GM19238 (cell line): ENCODE measurements around the gene RPS4Y1.

Experiments
- DNase-seq: peaks from one replicate; pipeline ENCODE4 v3.0.0; 2011; ENCODE audit warnings: low spot score; ENCODE audit not compliant: insufficient read length

RPS4Y1 gene

GRCh38 chrY:2874211-2874610 lies 32.8 kb downstream of the RPS4Y1 start:
- no peak for DNase-seq

- no peak for DNase-seq
Measured at GRCh38 chrY:2883561-2883960, 42.2 kb downstream of the RPS4Y1 start.

- no peak for DNase-seq
Measured at GRCh38 chrY:2885880-2886279, 44.5 kb downstream of the RPS4Y1 start.

- DNase-seq, result no peak
Measured at GRCh38 chrY:2887386-2887785, 46.0 kb downstream of the RPS4Y1 start.

- DNase-seq, result no peak
Measured at GRCh38 chrY:2887955-2888354, 46.6 kb downstream of the RPS4Y1 start.

GRCh38 chrY:2893471-2893870 lies 52.1 kb downstream of the RPS4Y1 start:
- no peak for DNase-seq

- no peak for DNase-seq
Measured at GRCh38 chrY:2896050-2896449, 54.6 kb downstream of the RPS4Y1 start.

GRCh38 chrY:2907356-2907755 lies 66.0 kb downstream of the RPS4Y1 start:
- no peak for DNase-seq

- no peak for DNase-seq
Measured at GRCh38 chrY:2913066-2913815, 71.8 kb downstream of the RPS4Y1 start.
